A673 (cell line): ENCODE data around the gene PPM1E. TPM values are rescaled to one million over a fixed set of nuclear protein-coding genes. Genes with fewer than 3 reads are reported as not detected.

ENCODE experiments used
- BruUV-seq: library from RNA; stranded (reverse); fragments of 400-500 nt; replicated peaks from 2 replicates; lab custom pipeline; 2021; lab: Mats Ljungman, UMichigan
- CTCF ChIA-PET: fragments of 300-600 bp; sonication (Branson Sonifier 250); formaldehyde crosslinking; loops from one replicate; lab custom pipeline; 2022; ENCODE audit warnings: antibody characterized with exemption; lab: Charles Lee
- POLR2A ChIA-PET: fragments of 300-600 bp; sonication (Branson Sonifier 250); formaldehyde crosslinking; loops from one replicate; lab custom pipeline; 2022; ENCODE audit warnings: antibody characterized with exemption; ENCODE audit not compliant: low non-redundant PET; lab: Charles Lee
- DNase-seq: peaks from one replicate; pipeline ENCODE4 v3.0.0-alpha.2; 2015; ENCODE audit warnings: low spot score
- H3K27ac ChIP-seq: fragments of 200-600 bp; sonication (generic); 2 replicates; pipeline ENCODE4 v1.5.1; 2016; ENCODE audit warnings: mixed run types, low read depth, mild to moderate bottlenecking, mixed read lengths, antibody characterized with exemption, low read length; ENCODE audit not compliant: poor library complexity, severe bottlenecking
- H3K27me3 ChIP-seq: fragments of 200-600 bp; sonication (generic); replicated peaks from 2 replicates; pipeline ENCODE4 v1.6.1; 2017; ENCODE audit warnings: mixed run types, low read depth, mild to moderate bottlenecking, mixed read lengths, antibody characterized with exemption, low read length; ENCODE audit not compliant: insufficient read depth, poor library complexity
- H3K36me3 ChIP-seq: fragments of 200-600 bp; sonication (generic); 2 replicates; pipeline ENCODE4 v1.6.1; 2016; ENCODE audit warnings: mixed run types, mild to moderate bottlenecking, mixed read lengths, antibody characterized with exemption, low read length; ENCODE audit not compliant: insufficient read depth, poor library complexity, severe bottlenecking
- H3K4me1 ChIP-seq: fragments of 200-600 bp; sonication (generic); 2 replicates; pipeline ENCODE4 v1.6.1; 2017; ENCODE audit warnings: mixed run types, mild to moderate bottlenecking, mixed read lengths, antibody characterized with exemption, low read length; ENCODE audit not compliant: insufficient read depth, poor library complexity, severe bottlenecking
- H3K4me3 ChIP-seq: fragments of 200-600 bp; sonication (generic); 2 replicates; pipeline ENCODE4 v1.5.1; 2016; ENCODE audit warnings: low read depth, mixed run types, mild to moderate bottlenecking, mixed read lengths, low read length; ENCODE audit not compliant: poor library complexity, severe bottlenecking
- H3K9me3 ChIP-seq: fragments of 200-600 bp; sonication (generic); 2 replicates; pipeline ENCODE4 v1.6.1; 2016; ENCODE audit warnings: mixed run types, low read depth, mild to moderate bottlenecking, mixed read lengths, antibody characterized with exemption, low read length; ENCODE audit not compliant: poor library complexity, severe bottlenecking
- EZH2 ChIP-seq: fragments of 200-600 bp; sonication (generic); IDR thresholded peaks from 2 replicates; pipeline ENCODE4 v1.6.1; 2017; ENCODE audit warnings: borderline replicate concordance, low read depth, mild to moderate bottlenecking, mixed read lengths, antibody characterized with exemption, low read length; ENCODE audit not compliant: poor library complexity, severe bottlenecking
- intact Hi-C: fragments of 100-400 bp; cut with micrococcal nuclease; formaldehyde crosslinking; loops from one replicate; pipeline ENCODE4 v1.10.0; 2022; ENCODE audit not compliant: unreplicated experiment
- total RNA-seq: library from RNA; stranded (reverse); gene quantifications from 2 replicates; pipeline ENCODE4 v1.2.3, GENCODE V29; 2021
- TF ChIP-seq, protein P1 (sequence below): fragments of 300-800, 200-600 bp; sonication (generic); conservative IDR thresholded peaks from 2 replicates; pipeline ENCODE4 v1.5.1; 2017; ENCODE audit warnings: low read depth, mild to moderate bottlenecking, antibody characterized with exemption, low read length, moderate library complexity, mixed read lengths

PPM1E gene
- total RNA-seq, 1 experiment from 2014 or later = 6.0 TPM

DNA sequence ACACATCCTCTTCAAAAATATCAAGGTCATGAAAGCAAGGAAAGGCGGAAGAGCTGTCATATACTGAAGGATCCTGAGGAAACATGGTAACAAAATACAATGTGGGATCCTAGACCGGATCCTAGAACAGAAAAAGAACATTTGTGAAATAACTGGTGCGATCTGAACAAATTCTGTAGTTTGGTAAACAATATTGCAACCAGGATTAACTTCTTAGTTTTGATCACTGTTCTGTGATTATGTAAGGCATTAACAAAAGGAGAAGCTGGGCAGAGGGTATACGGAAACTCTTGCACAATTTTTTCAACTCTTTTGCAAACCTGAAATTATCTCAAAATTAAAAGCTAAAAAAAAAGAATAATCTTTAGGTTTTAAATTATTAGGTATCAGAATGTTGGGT lies 241.3 kb downstream of the PPM1E start:
- Histone ChIP-seq H3K27ac (no peak overlapping the region), H3K36me3 (no peaks in the 10 kb centered on the region)
- CTCF ChIA-PET = no interaction called here

DNA sequence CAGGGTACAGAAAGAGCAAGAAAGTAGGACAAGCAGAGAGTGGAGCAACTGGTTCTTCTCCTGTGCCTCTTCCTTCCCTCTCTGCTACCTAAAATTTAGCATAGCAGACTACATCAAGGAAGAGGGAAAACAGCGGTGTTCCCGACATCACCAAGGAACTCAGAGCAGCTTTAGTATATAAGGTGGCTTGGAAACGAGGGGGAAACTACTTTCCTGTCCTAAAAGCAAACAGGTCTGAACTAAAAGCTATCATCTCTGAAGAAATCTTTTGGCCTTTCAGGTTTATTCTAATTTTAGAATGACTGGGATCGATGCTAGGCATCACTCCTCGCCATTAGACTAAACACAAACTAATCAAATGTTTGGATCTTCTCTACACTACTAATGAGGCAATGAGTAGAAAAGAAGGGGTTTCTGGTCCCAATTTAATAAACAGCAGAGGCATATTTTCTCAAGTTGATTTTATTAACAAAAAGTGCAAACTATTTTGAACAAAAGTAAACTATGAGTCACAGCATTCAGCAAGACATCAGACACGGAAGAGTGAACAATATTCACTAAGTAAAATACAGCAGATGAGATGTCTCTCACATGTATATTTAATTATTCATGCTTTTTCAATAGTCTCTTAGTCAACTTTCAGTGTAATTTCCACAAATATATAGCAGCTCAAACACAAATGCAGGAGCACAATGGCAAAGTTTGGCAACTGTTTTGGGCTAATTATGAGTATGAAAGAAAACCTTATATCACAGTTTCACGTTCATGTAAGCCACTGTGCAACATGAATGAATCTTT lies 242.3 kb downstream of the PPM1E start:
- no peak overlapping the region for H3K27ac ChIP-seq
- no peak for DNase-seq
- ChIA-PET POLR2A (no interaction called here), CTCF (no interaction called here)
- no peaks in the 10 kb centered on the region for H3K36me3 ChIP-seq
- no peak overlapping the region for H3K4me3 ChIP-seq
- no peaks in the 10 kb centered on the region for H3K27me3 ChIP-seq
- peaks cover 32% of the 10 kb centered on the region for H3K4me1 ChIP-seq
- intact Hi-C loops = no loop called here
- TF ChIP-seq EZH2 = no peak
- TF ChIP-seq, protein P1, sequence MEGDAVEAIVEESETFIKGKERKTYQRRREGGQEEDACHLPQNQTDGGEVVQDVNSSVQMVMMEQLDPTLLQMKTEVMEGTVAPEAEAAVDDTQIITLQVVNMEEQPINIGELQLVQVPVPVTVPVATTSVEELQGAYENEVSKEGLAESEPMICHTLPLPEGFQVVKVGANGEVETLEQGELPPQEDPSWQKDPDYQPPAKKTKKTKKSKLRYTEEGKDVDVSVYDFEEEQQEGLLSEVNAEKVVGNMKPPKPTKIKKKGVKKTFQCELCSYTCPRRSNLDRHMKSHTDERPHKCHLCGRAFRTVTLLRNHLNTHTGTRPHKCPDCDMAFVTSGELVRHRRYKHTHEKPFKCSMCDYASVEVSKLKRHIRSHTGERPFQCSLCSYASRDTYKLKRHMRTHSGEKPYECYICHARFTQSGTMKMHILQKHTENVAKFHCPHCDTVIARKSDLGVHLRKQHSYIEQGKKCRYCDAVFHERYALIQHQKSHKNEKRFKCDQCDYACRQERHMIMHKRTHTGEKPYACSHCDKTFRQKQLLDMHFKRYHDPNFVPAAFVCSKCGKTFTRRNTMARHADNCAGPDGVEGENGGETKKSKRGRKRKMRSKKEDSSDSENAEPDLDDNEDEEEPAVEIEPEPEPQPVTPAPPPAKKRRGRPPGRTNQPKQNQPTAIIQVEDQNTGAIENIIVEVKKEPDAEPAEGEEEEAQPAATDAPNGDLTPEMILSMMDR = no peak
- no peaks in the 10 kb centered on the region for H3K9me3 ChIP-seq
- no TSS peak for BruUV-seq

More for the DNA sequence above, 241.3 kb downstream of the PPM1E start:
- H3K4me3 ChIP-seq = no peak overlapping the region
- no peak for DNase-seq
- POLR2A ChIA-PET = no interaction called here
- intact Hi-C loops = no loop called here
- H3K9me3 ChIP-seq = no peaks in the 10 kb centered on the region
- no peak for TF ChIP-seq EZH2
- TF ChIP-seq, protein P1 = no peak
- BruUV-seq = no TSS peak
- peaks cover 23% of the 10 kb centered on the region for H3K4me1 ChIP-seq
- H3K27me3 ChIP-seq = no peaks in the 10 kb centered on the region

DNA sequence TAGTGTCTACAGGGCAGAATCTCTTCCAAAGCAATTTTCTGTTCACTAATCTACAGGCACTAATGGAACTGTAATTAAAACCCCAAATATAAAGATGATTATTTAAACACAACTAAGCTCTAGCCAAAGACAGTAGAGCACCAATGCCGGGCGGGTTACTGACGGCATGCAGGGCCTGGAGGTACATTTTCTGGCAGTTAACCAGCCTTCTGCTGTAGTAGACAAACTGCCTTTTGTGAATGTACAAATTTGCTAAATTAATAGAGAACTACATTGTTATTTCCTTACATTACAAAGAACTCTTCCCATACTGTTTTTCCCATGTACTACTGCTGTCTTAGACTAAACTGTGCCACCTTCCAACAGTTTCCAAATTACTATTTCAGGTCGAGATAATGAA lies 243.2 kb downstream of the PPM1E start:
- Histone ChIP-seq H3K36me3 (no peaks in the 10 kb centered on the region), H3K9me3 (no peaks in the 10 kb centered on the region), H3K4me3 (no peak overlapping the region), H3K27me3 (no peaks in the 10 kb centered on the region), H3K27ac (no peak overlapping the region), H3K4me1 (peaks cover 26% of the 10 kb centered on the region)
- BruUV-seq = no TSS peak
- TF ChIP-seq, protein P1 = no peak
- no peak for TF ChIP-seq EZH2
- POLR2A ChIA-PET = no interaction called here
- CTCF ChIA-PET = no interaction called here
- intact Hi-C loops = no loop called here
- DNase-seq = no peak
